Activated B cell treated with CpG ODN at 0.5 μM for 24 hours (primary cell): Measurements from ENCODE around the gene BCL10. TPM values are rescaled to one million over a fixed set of nuclear protein-coding genes. Genes with fewer than 3 reads are reported as not detected.

ENCODE experiments used
- ATAC-seq: fragments of 200-7000 bp; cut with Tn5 transposase; one replicate; pipeline ENCODE4 v1.10.0; 2021; ENCODE audit warnings: low read depth, mild to moderate bottlenecking, moderate library complexity
- CTCF ChIA-PET: fragments of 350-600 bp; sonication (Branson Sonifier 250); formaldehyde crosslinking; loops from one replicate; lab custom pipeline; 2021; ENCODE audit warnings: antibody characterized with exemption; lab: Charles Lee
- POLR2A ChIA-PET: fragments of 350-600 bp; sonication (Branson Sonifier 250); formaldehyde crosslinking; loops from one replicate; lab custom pipeline; 2021; ENCODE audit warnings: antibody characterized with exemption; lab: Charles Lee
- DNase-seq: peaks from one replicate; pipeline ENCODE4 v3.0.0; 2022
- H3K27ac Mint-ChIP-seq: one replicate; pipeline ENCODE4 v1.8.0; 2020; ENCODE audit warnings: mixed read lengths
- H3K27me3 Mint-ChIP-seq: one replicate; pipeline ENCODE4 v1.8.0; 2021; ENCODE audit warnings: mixed read lengths
- H3K36me3 Mint-ChIP-seq: one replicate; pipeline ENCODE4 v1.8.0; 2021; ENCODE audit warnings: low read depth, mixed read lengths
- H3K4me1 Mint-ChIP-seq: one replicate; pipeline ENCODE4 v1.8.0; 2021; ENCODE audit warnings: mixed read lengths
- H3K4me3 Mint-ChIP-seq: one replicate; pipeline ENCODE4 v1.8.0; 2020; ENCODE audit warnings: mild to moderate bottlenecking, mixed read lengths
- H3K9me3 Mint-ChIP-seq: one replicate; pipeline ENCODE4 v1.8.0; 2020; ENCODE audit warnings: mixed read lengths
- CTCF ChIP-seq: fragments of 200-600 bp; IDR thresholded peaks from one replicate; pipeline ENCODE4 v1.8.0; 2022; ENCODE audit warnings: antibody characterized with exemption, mild to moderate bottlenecking
- intact Hi-C: fragments of 100-400 bp; cut with micrococcal nuclease; formaldehyde crosslinking; loops from one replicate; pipeline ENCODE4 v1.15.1; 2024
- total RNA-seq: library from RNA; stranded (reverse); gene quantifications from 2 replicates; pipeline ENCODE4 v1.2.3, GENCODE V29; 2022

BCL10 gene
- total RNA-seq, 1 donor from 2014 or later = 52.5 TPM

GRCh38 chr1:85240174-85240601, 36.2 kb downstream of the BCL10 start:
- TF ChIP-seq CTCF = no peak
- ChIA-PET CTCF (interaction anchor here (1.2 to 1.7 kb wide), 3 partner anchors 9 to 296 kb away, joined by 3 to 7 read pairs (median 5); no protein-coding TSS in a partner anchor), POLR2A (interaction anchor here (1.2 kb wide), 1 partner anchor 13 kb away, joined by 3 read pairs; no protein-coding TSS in a partner anchor)
- no peak for DNase-seq
- intact Hi-C loops = no loop called here
- Mint-ChIP-seq H3K4me3 (no peak overlapping the region), H3K4me1 (peaks cover 3% of the 10 kb centered on the region), H3K27me3 (no peaks in the 10 kb centered on the region), H3K9me3 (no peaks in the 10 kb centered on the region), H3K27ac (no peak overlapping the region), H3K36me3 (no peaks in the 10 kb centered on the region)
- ATAC-seq = no peak

GRCh38 chr1:85237613-85238012, 38.8 kb downstream of the BCL10 start:
- ChIA-PET CTCF (no interaction called here), POLR2A (no interaction called here)
- intact Hi-C loops = no loop called here
- no peak overlapping the region for H3K4me3 Mint-ChIP-seq
- no peaks in the 10 kb centered on the region for H3K9me3 Mint-ChIP-seq
- DNase-seq (no peak), ATAC-seq (no peak)
- H3K4me1 Mint-ChIP-seq = peaks cover 3% of the 10 kb centered on the region
- peaks cover 2% of the 10 kb centered on the region for H3K27me3 Mint-ChIP-seq
- no peak for TF ChIP-seq CTCF
- H3K27ac Mint-ChIP-seq = no peak overlapping the region
- no peaks in the 10 kb centered on the region for H3K36me3 Mint-ChIP-seq

GRCh38 chr1:85230305-85230977, 46.0 kb downstream of the BCL10 start:
- Mint-ChIP-seq H3K36me3 (no peaks in the 10 kb centered on the region), H3K4me3 (no peak overlapping the region), H3K27me3 (peaks cover 8% of the 10 kb centered on the region), H3K4me1 (no peaks in the 10 kb centered on the region), H3K9me3 (no peaks in the 10 kb centered on the region), H3K27ac (no peak overlapping the region)
- ChIA-PET POLR2A (no interaction called here), CTCF (interaction anchor here (1.2 to 1.4 kb wide), 2 partner anchors 10 to 286 kb away, joined by 3 read pairs; no protein-coding TSS in a partner anchor)
- ATAC-seq (no peak), DNase-seq (no peak)
- TF ChIP-seq CTCF = no peak
- intact Hi-C loops = no loop called here

- CTCF ChIA-PET = interaction anchor here (1.4 kb wide), 1 partner anchor 285 kb away, joined by 3 read pairs; no protein-coding TSS in a partner anchor
- Mint-ChIP-seq H3K4me3 (no peak overlapping the region), H3K27ac (no peak overlapping the region), H3K27me3 (peaks cover 8% of the 10 kb centered on the region), H3K36me3 (no peaks in the 10 kb centered on the region), H3K9me3 (no peaks in the 10 kb centered on the region), H3K4me1 (no peaks in the 10 kb centered on the region)
- ATAC-seq (no peak), DNase-seq (no peak)
- no peak for TF ChIP-seq CTCF
- POLR2A ChIA-PET = no interaction called here
- intact Hi-C loops = no loop called here
These were observed 46.8 kb downstream of the BCL10 start for GRCh38 chr1:85229574-85230097.

DNA sequence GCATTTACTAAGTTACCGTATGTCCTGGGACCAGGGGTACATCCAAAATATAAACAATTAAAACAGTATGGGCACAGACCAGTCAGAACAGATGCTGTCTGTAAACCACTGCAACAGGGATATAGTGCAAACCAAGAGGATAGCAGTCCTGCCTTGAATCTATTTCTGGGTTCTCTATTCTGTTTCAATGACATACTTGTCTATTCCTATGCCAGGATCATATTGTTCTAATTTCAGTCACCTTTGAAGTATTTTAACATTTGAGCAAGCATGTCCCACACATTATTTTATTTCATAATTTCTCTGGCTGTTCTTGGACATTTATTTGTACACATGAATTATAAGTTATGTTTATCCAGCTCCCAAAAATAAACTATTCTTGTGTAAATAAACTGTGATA, 47.5 kb downstream of the BCL10 start:
- no peaks in the 10 kb centered on the region for H3K36me3 Mint-ChIP-seq
- H3K9me3 Mint-ChIP-seq = no peaks in the 10 kb centered on the region
- no peak for TF ChIP-seq CTCF
- intact Hi-C loops = no loop called here
- H3K27me3 Mint-ChIP-seq = peaks cover 6% of the 10 kb centered on the region
- POLR2A ChIA-PET = interaction anchor here (0.6 kb wide), 1 partner anchor 318 kb away, joined by 7 read pairs; no protein-coding TSS in a partner anchor
- DNase-seq = no peak
- H3K27ac Mint-ChIP-seq = no peak overlapping the region
- H3K4me3 Mint-ChIP-seq = no peak overlapping the region
- ATAC-seq = no peak
- no peaks in the 10 kb centered on the region for H3K4me1 Mint-ChIP-seq
- CTCF ChIA-PET = interaction anchor here (1.1 kb wide), 1 partner anchor 26 kb away, joined by 5 read pairs; no protein-coding TSS in a partner anchor
